GM08714 (cell line): Measurements from ENCODE around the gene RBM46.

Experiments used
- H3K4me3 ChIP-seq: fragments of 200-500 bp; sonication (Bioruptor generic); 2 replicates; pipeline ENCODE4 v1.5.1; 2014; ENCODE audit warnings: mild to moderate bottlenecking, low read length, inconsistent platforms
- ZNF274 ChIP-seq: IDR thresholded peaks from 2 replicates; pipeline ENCODE4 v1.6.1; 2012; ENCODE audit warnings: mild to moderate bottlenecking, low read depth, low read length

The RBM46 gene

DNA sequence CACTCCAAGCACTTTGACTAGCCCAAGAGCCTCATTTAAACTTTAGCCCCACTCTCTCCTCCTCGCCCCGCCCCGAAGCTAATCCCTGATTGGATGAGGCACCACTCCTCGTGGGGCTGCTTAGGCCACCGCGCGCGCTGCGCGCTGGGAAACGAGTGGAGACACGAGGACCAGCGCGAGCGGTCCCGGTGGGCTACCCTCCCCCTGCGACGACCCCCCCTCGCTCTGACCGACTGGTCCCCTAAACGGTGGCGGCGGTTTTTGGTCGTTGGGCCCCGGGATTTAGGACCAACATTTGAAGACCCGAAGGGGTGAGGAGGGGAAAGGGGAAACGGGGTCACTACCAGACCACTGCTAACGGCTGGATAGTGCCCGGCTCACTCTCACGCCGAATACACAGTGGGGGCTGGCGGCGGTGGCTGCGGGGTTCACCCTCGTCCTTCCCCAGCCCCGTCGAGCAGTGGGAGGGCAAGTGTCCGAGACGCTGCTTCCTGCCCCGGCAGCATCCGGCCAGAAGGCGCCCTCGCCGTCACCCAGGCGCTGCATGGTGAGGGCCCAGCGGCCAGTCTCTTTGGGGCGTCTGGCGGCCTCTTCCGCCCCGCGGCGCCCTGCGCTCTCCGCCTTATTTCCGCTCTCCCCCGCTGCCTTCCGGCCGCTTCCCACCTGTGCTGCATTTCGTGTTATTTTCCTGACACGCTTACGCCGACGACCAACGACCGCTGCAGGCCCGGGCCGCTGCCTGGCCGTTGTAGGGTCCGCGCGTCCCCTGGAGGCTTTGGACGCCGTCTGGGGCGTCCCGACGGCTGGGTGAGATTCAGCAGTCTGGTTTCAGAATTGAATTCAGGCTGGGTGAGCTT is at the start of gene RBM46:
Gene RBM46, plus strand, starts transcription at position 147 of the 857 bp plus-strand sequence. CDS start 15,481 bp downstream, outside the sequence.
- no peak for TF ChIP-seq ZNF274
- no peak within 1 kb of the TSS for H3K4me3 ChIP-seq

GRCh38 chr4:154731756-154732155 is 49.3 kb upstream of the RBM46 start:
- no peak for TF ChIP-seq ZNF274
- H3K4me3 ChIP-seq = no peak overlapping the region

DNA sequence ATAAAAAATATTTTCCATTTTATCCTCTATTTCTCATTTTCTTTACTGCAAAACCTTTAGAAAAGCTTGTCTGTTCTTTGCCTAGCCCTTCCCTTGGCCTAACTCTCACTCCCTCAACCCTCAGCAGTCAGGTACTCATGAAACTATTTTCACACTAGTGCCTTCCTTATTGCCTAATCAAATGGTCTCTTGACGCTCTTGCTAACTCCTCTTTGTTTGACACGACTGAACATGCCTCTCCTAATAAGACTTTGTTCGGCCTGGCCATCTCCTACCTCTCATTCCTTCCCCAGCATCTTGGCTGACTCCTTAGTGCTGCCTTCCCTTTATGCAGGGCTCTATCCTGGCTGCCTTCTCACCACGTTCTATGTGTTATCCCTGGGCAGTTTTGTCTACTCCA is 48.4 kb upstream of the RBM46 start:
- no peak overlapping the region for H3K4me3 ChIP-seq
- no peak for TF ChIP-seq ZNF274

DNA sequence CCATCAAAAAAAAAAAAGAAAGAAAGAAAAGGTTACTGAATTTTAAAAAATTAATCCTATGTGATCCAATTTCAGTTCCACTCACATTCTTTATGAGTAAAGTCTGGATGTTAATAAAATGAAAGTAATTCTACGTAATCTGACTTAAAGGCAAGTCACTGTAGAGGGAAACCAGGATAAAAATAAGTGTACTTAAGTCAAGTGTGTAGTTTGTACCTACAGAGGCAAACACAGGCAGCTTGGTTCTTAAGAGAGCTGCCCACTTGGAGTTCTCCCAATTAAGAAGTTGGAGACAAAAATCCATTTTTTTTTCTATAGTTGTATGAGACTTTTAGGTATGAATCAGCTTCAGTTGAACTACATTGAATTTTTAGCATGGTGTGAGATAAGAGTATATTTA is 44.3 kb upstream of the RBM46 start:
- no peak for TF ChIP-seq ZNF274
- no peak overlapping the region for H3K4me3 ChIP-seq

- no peak overlapping the region for H3K4me3 ChIP-seq
- no peak for TF ChIP-seq ZNF274
Measured at GRCh38 chr4:154738426-154738825, 42.6 kb upstream of the RBM46 start.

- no peak overlapping the region for H3K4me3 ChIP-seq
- TF ChIP-seq ZNF274 = no peak
Measured at GRCh38 chr4:154739111-154739510, 42.0 kb upstream of the RBM46 start.

DNA sequence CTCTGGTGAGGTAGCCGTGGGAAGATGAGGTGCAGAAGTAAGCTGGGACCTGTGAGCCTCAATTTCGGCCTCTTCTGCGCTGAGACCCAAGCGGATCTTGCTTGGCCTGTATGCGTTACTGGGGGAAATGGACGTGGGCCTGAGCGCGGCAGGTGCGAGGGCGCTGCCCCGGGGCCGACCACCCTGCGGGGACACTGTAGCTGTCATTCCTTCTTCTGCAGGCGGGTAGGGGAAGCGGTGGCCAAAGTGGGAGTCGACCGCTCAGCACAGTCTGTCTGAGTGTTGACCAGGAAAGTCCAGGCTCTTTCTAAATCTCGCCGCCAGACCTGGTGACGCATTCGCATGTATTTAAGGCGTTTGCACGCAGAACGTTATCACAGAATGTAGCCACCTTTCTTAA is 40.6 kb upstream of the RBM46 start:
- H3K4me3 ChIP-seq = no peak overlapping the region
- TF ChIP-seq ZNF274 = no peak

GRCh38 chr4:154741131-154741665 is 39.9 kb upstream of the RBM46 start:
- no peak for TF ChIP-seq ZNF274

DNA sequence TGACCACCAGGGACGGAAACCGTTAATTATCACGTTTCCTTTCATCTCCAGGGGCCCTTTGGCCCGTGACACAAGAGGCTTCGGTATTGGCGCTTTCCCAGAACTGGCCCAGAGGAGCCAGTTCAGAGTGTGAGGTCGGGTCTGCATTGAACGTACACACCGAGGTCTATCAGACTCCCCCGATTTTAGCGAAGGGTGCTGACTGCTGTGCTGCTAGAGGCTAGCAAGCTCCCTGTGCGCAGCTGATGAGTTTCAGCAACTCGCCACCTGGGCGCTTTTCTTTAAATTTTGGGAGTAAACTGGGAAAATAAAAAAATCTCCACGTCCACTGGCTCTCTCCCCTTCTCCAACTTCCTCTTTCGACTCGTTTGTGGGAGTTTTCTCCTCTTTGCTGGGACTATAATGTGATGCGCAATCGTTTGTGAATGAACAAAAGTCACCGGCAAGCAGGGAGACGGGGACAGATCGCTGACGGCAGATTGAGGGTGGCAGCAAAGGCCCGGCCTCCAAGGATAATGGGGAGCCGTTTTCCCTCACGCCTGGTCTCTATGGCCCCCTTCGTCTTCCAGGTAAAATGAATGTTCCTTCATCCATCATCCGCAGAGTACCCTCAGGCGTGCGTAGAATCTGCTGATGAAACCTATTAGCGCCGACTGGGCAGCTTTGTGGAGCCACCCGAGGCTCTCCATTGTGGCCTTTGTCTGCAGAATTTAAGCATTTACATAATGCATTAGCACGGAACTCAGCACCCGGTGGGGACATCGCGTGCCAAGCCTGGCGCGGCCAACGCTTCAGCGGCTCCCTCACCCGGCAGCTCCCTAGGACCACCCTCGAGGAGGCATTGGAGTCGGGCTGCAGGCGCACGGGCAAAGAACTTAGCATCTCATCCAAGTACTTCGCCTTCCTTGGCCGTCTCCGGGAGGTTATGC is 38.9 kb upstream of the RBM46 start:
- TF ChIP-seq ZNF274 = no peak

More at GRCh38 chr4:154741131-154741665, 39.9 kb upstream of the RBM46 start:
- no peak overlapping the region for H3K4me3 ChIP-seq

DNA sequence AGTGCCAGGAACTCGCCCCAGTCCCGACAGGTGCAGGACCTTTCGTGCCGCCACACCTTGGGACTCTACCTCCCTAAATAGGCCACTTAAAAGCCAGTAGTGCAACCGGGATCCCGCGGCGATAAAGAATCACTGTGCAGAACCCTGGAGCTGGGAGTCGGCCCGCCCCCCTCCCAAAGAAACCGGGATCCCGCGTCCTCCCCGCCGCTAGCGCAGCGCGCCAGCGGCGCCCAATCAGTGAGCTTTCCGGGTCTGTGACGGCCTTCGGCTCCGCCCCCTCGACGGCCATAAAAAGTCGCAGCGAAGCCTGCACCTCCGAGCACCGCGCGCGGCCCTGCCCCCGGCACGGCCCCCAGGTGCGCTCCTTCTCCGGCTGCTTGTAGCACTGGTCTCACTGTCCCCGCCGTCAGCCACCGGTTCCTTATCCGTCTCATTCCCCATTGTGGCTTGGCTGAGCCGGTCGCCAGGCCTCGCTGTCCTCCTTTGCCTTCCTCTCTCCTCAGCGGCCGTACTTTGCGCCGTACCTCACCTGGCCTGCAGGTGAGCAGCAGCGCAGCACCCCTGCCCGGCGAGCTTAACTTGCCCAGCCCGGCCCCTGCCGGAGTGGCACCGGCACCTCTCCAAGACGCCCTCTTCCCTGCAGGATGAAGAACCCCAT is 37.3 kb upstream of the RBM46 start, which contains the start of gene LRAT:
Gene LRAT, plus strand, starts transcription at position 318 of the 658 bp plus-strand sequence. Its CDS starts 327 bp downstream, at position 645.
- TF ChIP-seq ZNF274 = no peak
- peak within 1 kb of the TSS; percentile 52; the same call in 1 of the 2 replicates for H3K4me3 ChIP-seq

More for the DNA sequence above, 38.9 kb upstream of the RBM46 start:
- H3K4me3 ChIP-seq = no peak overlapping the region; the same call in 1 of the 2 replicates

- no peak for TF ChIP-seq ZNF274
- H3K4me3 ChIP-seq = no peak overlapping the region
Measured at GRCh38 chr4:154744341-154744926, 36.6 kb upstream of the RBM46 start.

DNA sequence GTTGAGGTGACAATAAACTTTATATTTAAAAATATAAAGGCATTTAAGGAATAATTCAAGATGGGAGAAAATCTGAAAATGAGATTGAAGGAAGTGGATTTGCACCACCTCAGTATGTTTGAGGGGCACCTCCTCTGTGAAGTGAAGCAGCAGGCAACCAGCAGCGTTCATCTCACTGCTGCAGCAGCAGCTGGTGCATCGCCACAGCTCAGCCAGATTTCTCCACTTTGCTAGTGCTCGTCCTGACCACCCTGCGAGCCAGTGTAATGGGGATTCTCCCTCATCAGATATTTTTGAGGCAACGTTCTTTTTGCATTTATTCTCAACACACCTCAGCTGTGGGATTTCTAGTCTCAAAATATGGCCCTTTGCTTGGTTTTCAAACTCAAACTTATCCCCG is 23.4 kb upstream of the RBM46 start:
- TF ChIP-seq ZNF274 = no peak
- no peak overlapping the region for H3K4me3 ChIP-seq

DNA sequence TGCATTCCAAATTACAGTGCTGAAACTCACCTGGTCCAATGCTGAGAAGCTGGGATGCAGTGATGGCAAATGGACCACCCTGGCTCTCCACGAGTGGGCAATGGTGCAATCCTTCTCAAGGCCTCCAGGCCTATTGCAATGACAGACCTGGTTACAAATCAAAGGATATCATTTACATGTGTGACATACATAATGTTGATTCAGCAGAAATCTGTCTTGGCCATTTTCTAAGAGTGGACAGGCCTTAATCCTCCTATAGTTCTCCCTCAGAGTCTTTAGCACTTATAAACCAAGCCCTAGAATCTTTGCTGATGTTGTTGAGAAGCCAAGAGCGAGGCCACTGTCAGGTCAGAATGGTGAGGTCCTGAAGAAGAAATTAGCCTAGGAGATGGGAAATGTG is 20.2 kb upstream of the RBM46 start:
- no peak for TF ChIP-seq ZNF274
- no peak overlapping the region for H3K4me3 ChIP-seq

- no peak overlapping the region for H3K4me3 ChIP-seq
- TF ChIP-seq ZNF274 = no peak
Measured at GRCh38 chr4:154778264-154778663, 2.8 kb upstream of the RBM46 start.
